HL-60/S4 treated with phorbol 12-myristate 13-acetate at 8.2 ng/mL for 4 days and 3 days (cell line): ENCODE results near the gene PLA2G2D.

Experiments used
- in situ Hi-C: fragments of 300-500 bp; cut with MboI; formaldehyde crosslinking; loops from 2 replicates; pipeline ENCODE4 v1.15.0; 2022; ENCODE audit warnings: low sequenced_read_pairs

The PLA2G2D gene

DNA sequence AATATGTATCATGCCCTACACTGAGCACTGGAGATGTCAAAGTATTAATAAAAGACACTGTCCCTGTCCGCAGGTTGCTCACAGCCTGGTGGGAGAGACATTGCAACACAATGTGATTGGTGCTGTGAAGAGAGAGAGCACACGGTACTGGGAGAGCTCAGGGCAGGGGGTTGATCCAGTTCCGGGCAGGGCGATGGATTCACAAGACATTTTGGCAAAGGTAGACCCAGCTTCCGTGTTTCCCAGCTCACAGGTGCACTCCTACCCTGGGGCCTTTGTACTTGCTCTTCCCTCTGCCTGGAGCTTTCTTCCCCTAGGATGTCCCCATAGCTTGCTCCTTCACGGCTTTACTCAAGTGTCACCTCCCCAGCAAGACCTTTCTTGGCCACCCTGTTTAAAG is 47.9 kb downstream of the PLA2G2D start:
- in situ Hi-C loops = no loop called here

DNA sequence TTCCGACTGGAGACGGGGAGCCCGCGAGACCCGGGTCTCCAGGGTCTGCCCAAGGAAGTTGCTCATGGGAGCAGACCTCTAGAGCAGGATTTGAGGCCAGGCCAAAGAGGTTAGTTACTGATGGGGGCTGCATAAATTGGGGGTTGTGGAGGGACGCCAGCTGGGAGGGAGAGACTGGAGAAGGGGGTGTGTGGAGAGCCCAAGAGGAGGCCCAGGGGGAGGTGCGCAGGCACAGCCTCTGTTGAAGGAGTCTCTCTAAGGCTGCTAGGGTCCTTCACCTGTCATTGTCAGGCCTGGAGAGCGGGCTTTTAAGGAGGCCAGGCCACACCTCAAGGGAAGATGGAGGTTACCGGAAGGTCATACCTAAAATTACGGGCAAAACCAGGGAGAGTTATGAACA is 49.0 kb downstream of the PLA2G2D start:
- in situ Hi-C loops = no loop called here

DNA sequence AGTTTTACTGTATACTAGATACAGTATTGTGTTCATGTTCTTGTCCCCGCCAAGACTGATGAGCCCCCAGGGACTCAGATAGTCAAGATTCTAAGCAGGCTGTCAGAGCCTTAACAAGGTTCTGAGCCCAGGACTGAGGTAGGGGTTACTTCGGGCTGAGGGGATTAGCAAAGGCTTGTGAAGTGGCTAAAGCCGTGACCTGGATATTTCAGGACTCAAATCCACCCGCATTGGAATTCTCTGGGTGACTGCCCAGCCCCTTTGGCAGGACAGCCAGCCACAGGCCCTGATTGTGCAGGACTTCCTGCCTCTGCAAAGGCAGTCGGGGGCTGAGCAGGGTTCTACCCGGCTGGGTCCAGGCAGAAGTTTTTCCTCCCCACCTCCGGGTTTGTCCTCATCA is 49.5 kb downstream of the PLA2G2D start, which contains the start of gene PLA2G5:
Gene PLA2G5, plus strand, starts transcription at position 321 of the 400 bp plus-strand sequence. CDS start 14,637 bp downstream, outside the sequence.
- in situ Hi-C loops = no loop called here

DNA sequence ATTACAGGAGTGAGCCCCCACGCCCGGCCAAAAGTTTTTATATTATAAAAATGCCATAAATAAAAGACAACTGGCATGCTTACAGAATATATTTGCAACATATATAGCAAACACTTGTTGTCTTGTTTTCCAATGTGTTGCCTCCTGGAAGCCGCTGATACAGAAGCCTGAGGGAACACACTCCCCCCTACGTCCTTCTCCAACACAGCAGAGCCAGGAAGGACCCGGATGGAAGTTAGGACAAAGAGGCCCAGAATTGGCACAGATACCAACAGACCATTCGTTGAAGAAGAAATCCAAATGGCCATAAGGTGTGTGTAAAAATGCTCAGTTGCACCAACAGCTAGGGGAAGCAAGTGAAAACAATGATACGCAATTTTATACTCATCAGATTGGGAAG is 50.6 kb downstream of the PLA2G2D start:
- in situ Hi-C loops = no loop called here

DNA sequence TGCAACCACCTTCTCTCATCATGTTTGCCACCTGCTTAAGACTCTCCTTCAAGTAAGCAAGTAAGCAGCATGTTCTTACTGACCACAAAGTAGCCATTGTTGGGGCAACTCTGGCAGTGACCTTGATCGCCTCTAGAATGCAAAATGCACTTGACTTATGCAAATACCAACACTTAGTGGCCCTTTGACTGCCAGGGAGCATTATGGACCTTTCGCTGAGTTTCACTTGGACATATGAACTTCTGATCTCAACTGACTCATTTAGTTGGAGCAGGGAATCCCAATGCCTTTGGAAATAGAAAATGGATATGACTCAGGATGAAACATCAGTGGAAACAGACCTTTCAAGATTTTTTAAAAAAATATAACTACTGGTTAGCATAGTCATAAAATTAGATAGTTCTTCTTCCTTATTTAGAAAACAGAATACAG is 55.5 kb downstream of the PLA2G2D start:
- in situ Hi-C loops = no loop called here
